IMR-90 (cell line): Measurements from ENCODE around the gene ATG5. TPM values are rescaled to one million over a fixed set of nuclear protein-coding genes. Genes with fewer than 3 reads are reported as not detected.

Experiments used
- ATAC-seq: fragments of 200-7000 bp; cut with Tn5 transposase; 2 replicates; pipeline ENCODE4 v1.9.1; 2020; ENCODE audit warnings: low read depth, mild to moderate bottlenecking, moderate library complexity
- BruUV-seq: library from RNA; stranded (reverse); fragments of 400-500 nt; replicated peaks from 2 replicates; lab custom pipeline; 2021; lab: Mats Ljungman, UMichigan
- CTCF ChIA-PET: fragments of 300-600 bp; formaldehyde crosslinking; extraction: SDS; loops from one replicate; lab custom pipeline; 2021; ENCODE audit warnings: antibody characterized with exemption; lab: Yijun Ruan, JAX
- POLR2A ChIA-PET: fragments of 300-600 bp; sonication (Branson Sonifier 250); formaldehyde crosslinking; loops from one replicate; lab custom pipeline; 2022; ENCODE audit warnings: antibody characterized with exemption; ENCODE audit not compliant: unreplicated experiment; lab: Charles Lee
- DNase-seq: peaks from one replicate; pipeline ENCODE4 v3.0.0; 2013
- H2AFZ ChIP-seq: replicated peaks from 2 replicates; pipeline ENCODE3; 2013; ENCODE audit warnings: low read length, mild to moderate bottlenecking; ENCODE audit not compliant: poor library complexity
- H2AK5ac ChIP-seq: 2 replicates; pipeline ENCODE4 v1.6.1; 2013; ENCODE audit warnings: low read depth, low read length, inconsistent platforms
- H2AK9ac ChIP-seq: replicated peaks from 2 replicates; pipeline ENCODE3; 2013; ENCODE audit warnings: mild to moderate bottlenecking, low read depth, low read length, moderate library complexity; ENCODE audit not compliant: poor library complexity
- H2BK120ac ChIP-seq: 2 replicates; pipeline ENCODE4 v1.6.1; 2013; ENCODE audit warnings: low read depth, low read length, inconsistent platforms
- H2BK15ac ChIP-seq: 3 replicates; pipeline ENCODE4 v1.6.1; 2013; ENCODE audit warnings: low read depth, low read length, inconsistent platforms
- H2BK20ac ChIP-seq: 2 replicates; pipeline ENCODE4 v1.6.1; 2013; ENCODE audit warnings: low read depth, mild to moderate bottlenecking, inconsistent platforms, low read length, moderate library complexity
- H2BK5ac ChIP-seq: 2 replicates; pipeline ENCODE4 v1.6.1; 2013; ENCODE audit warnings: mild to moderate bottlenecking, low read depth, low read length, inconsistent platforms; ENCODE audit not compliant: poor library complexity, severe bottlenecking
- H3K14ac ChIP-seq: replicated peaks from 2 replicates; pipeline ENCODE4 v1.6.1; 2013; ENCODE audit warnings: low read depth, low read length, inconsistent platforms
- H3K18ac ChIP-seq: 2 replicates; pipeline ENCODE4 v1.6.1; 2013; ENCODE audit warnings: low read depth, low read length, control low read depth
- H3K23ac ChIP-seq: 2 replicates; pipeline ENCODE4 v1.6.1; 2013; ENCODE audit warnings: low read depth, low read length, inconsistent platforms
- H3K27ac ChIP-seq: 2 replicates; pipeline ENCODE4 v1.5.1; 2013; ENCODE audit warnings: mild to moderate bottlenecking, control low read depth, low read length; ENCODE audit not compliant: insufficient read depth
- H3K27me3 ChIP-seq: 2 replicates; pipeline ENCODE4 v1.6.1; 2013; ENCODE audit warnings: low read length; ENCODE audit not compliant: control insufficient read depth, insufficient read depth
- H3K36me3 ChIP-seq: 2 replicates; pipeline ENCODE4 v1.6.1; 2013; ENCODE audit warnings: low read length, mixed read lengths; ENCODE audit not compliant: control insufficient read depth, insufficient read depth
- H3K4ac ChIP-seq: 2 replicates; pipeline ENCODE4 v1.6.1; 2013; ENCODE audit warnings: low read depth, low read length, inconsistent platforms
- H3K4me1 ChIP-seq: 2 replicates; pipeline ENCODE4 v1.6.1; 2013; ENCODE audit warnings: low read length, mixed read lengths; ENCODE audit not compliant: control insufficient read depth, insufficient read depth
- H3K4me2 ChIP-seq: 2 replicates; pipeline ENCODE4 v1.6.1; 2013; ENCODE audit warnings: low read depth, mild to moderate bottlenecking, control low read depth, low read length, moderate library complexity
- H3K4me3 ChIP-seq: 2 replicates; pipeline ENCODE4 v1.5.1; 2013; ENCODE audit warnings: low read depth, mild to moderate bottlenecking, control low read depth, low read length, moderate library complexity; ENCODE audit not compliant: insufficient read depth
- H3K56ac ChIP-seq: 2 replicates; pipeline ENCODE4 v1.6.1; 2013; ENCODE audit warnings: low read length, inconsistent platforms; ENCODE audit not compliant: insufficient read depth; ENCODE audit errors: extremely low read depth
- H3K79me1 ChIP-seq, 2 experiments: 2 replicates each; pipeline ENCODE4 v1.6.1; 2013; ENCODE audit warnings: low read length in 2 of 2, inconsistent platforms in 1 of 2, low read depth in 1 of 2
- H3K9ac ChIP-seq: 2 replicates; pipeline ENCODE4 v1.6.1; 2013; ENCODE audit warnings: low read depth, low read length, control low read depth
- H3K9me1 ChIP-seq: 2 replicates; pipeline ENCODE4 v1.6.1; 2013; ENCODE audit warnings: low read length, inconsistent platforms; ENCODE audit not compliant: insufficient read depth
- H3K9me3 ChIP-seq: 2 replicates; pipeline ENCODE4 v1.6.1; 2013; ENCODE audit warnings: low read length; ENCODE audit not compliant: control insufficient read depth, insufficient read depth
- H4K20me1 ChIP-seq: 2 replicates; pipeline ENCODE4 v1.6.1; 2013; ENCODE audit warnings: low read length, inconsistent platforms; ENCODE audit not compliant: insufficient read depth
- H4K5ac ChIP-seq: 2 replicates; pipeline ENCODE4 v1.6.1; 2013; ENCODE audit warnings: mild to moderate bottlenecking, low read depth, low read length, control low read depth
- H4K8ac ChIP-seq, 2 experiments: 2 replicates each; pipeline ENCODE4 v1.6.1; 2013; ENCODE audit warnings: low read depth in 2 of 2, low read length in 2 of 2, control low read depth in 1 of 2, inconsistent platforms in 1 of 2
- H4K91ac ChIP-seq: 2 replicates; pipeline ENCODE4 v1.6.1; 2013; ENCODE audit warnings: low read depth, low read length, inconsistent platforms; ENCODE audit not compliant: insufficient read depth
- BHLHE40 ChIP-seq: fragments of 150-350 bp; IDR thresholded peaks from 2 replicates; pipeline ENCODE4 v1.6.1; 2016; ENCODE audit warnings: mild to moderate bottlenecking, low read depth, low read length
- CEBPB ChIP-seq: IDR thresholded peaks from 2 replicates; pipeline ENCODE4 v1.6.1; 2012; ENCODE audit warnings: low read depth, low read length, improper control_type of control experiment
- CHD1 ChIP-seq: IDR thresholded peaks from 2 replicates; pipeline ENCODE4 v1.6.1; 2012; ENCODE audit warnings: low read depth, low read length, improper control_type of control experiment
- CTCF ChIP-seq: conservative IDR thresholded peaks from 2 replicates; pipeline ENCODE4 v1.5.1; 2012; ENCODE audit warnings: mild to moderate bottlenecking, low read depth, low read length, improper control_type of control experiment
- FOS ChIP-seq: fragments of 150-350 bp; IDR thresholded peaks from 2 replicates; pipeline ENCODE4 v1.6.1; 2016; ENCODE audit warnings: low read depth, low read length
- MAFK ChIP-seq: IDR thresholded peaks from 2 replicates; pipeline ENCODE4 v1.6.1; 2012; ENCODE audit warnings: low read depth, low read length, improper control_type of control experiment
- NFE2L2 ChIP-seq: fragments of 150-350 bp; IDR thresholded peaks from 2 replicates; pipeline ENCODE4 v1.6.1; 2016; ENCODE audit warnings: low read depth, mild to moderate bottlenecking, low read length
- POLR2A ChIP-seq: IDR thresholded peaks from 2 replicates; pipeline ENCODE4 v1.6.1; 2012; ENCODE audit warnings: mild to moderate bottlenecking, low read depth, low read length
- RFX5 ChIP-seq: IDR thresholded peaks from 2 replicates; pipeline ENCODE4 v1.8.0; 2012; ENCODE audit warnings: low read depth, mild to moderate bottlenecking, low read length, moderate library complexity
- USF2 ChIP-seq: fragments of 150-350 bp; IDR thresholded peaks from 2 replicates; pipeline ENCODE4 v1.6.1; 2017; ENCODE audit warnings: mild to moderate bottlenecking, antibody characterized with exemption, low read length, low read depth
- WGBS, 2 experiments: methylation state at CpG; one replicate each; pipeline versions ENCODE4 v1.1.5 to v1.1.7; 2013; ENCODE audit warnings: missing lambda C conversion rate in 2 of 2; ENCODE audit not compliant: insufficient read length in 1 of 2; ENCODE audit errors: extremely low coverage in 2 of 2; 5-methylcytosine and 5-hydroxymethylcytosine counted together
- dilution Hi-C: fragments of 300-500 bp; cut with HindIII; formaldehyde crosslinking; loops from one replicate; pipeline ENCODE4 v1.14.3; 2018; ENCODE audit warnings: low sequenced_read_pairs; ENCODE audit not compliant: unreplicated experiment
- in situ Hi-C: fragments of 300-500 bp; cut with MboI; formaldehyde crosslinking; loops from 3 replicates; pipeline ENCODE4 v1.14.3; 2019; ENCODE audit warnings: low sequenced_read_pairs, inconsistent platforms, mixed read lengths
- intact Hi-C: fragments of 100-400 bp; cut with micrococcal nuclease; formaldehyde crosslinking; loops from 2 replicates; pipeline ENCODE4 v1.10.0; 2022
- polyA plus RNA-seq, 3 experiments: library from polyadenylated mRNA; depleted of rRNA; stranded (reverse); fragments of >200 nt; gene quantifications; 2 replicates each; pipeline ENCODE4 v1.2.3, GENCODE V29; 2012; ENCODE audit warnings: low replicate concordance in 1 of 3
- total RNA-seq: library from RNA; depleted of rRNA; stranded (reverse); fragments of >200 nt; gene quantifications from 2 replicates; pipeline ENCODE4 v1.2.3, GENCODE V29; 2012

The ATG5 gene
- total and polyA plus RNA-seq, 2 of the 4 experiments (the other 2 are of a cell fraction): 13.5 to 28.0 TPM

GRCh38 chr6:106215608-106216007, 110.0 kb downstream of the ATG5 start:
- ChIA-PET POLR2A (no interaction called here), CTCF (interaction anchor here (0.7 to 1.2 kb wide), 2 partner anchors 7 to 16 kb away, joined by 3 read pairs; no protein-coding TSS in a partner anchor)
- Histone ChIP-seq H2AK5ac (no peak overlapping the region), H3K27ac (no peak overlapping the region), H3K9ac (no peak overlapping the region), H3K27me3 (no peaks in the 10 kb centered on the region), H3K9me3 (no peaks in the 10 kb centered on the region), H3K56ac (no peak overlapping the region), H3K4ac (no peak overlapping the region), H4K91ac (no peak overlapping the region), H4K5ac (no peak overlapping the region), H3K4me3 (no peak overlapping the region), H4K8ac (no peak overlapping the region), H2BK120ac (no peak overlapping the region), H2BK20ac (no peak overlapping the region), H2BK5ac (peak overlapping the region; percentile 11), H4K20me1 (no peaks in the 10 kb centered on the region), H3K18ac (no peak overlapping the region), H3K79me1 (peaks cover 8 to 16% of the 10 kb centered on the region in 2 experiments), H3K4me2 (no peak overlapping the region), H2AK9ac (no peak overlapping the region), H2BK15ac (no peak overlapping the region), H3K23ac (no peak overlapping the region), H3K9me1 (no peaks in the 10 kb centered on the region; the same call in 1 of the 2 replicates), H3K36me3 (no peaks in the 10 kb centered on the region), H3K4me1 (peaks cover 2% of the 10 kb centered on the region; the same call in 1 of the 2 replicates), H3K14ac (no peak overlapping the region), H2AFZ (no peak overlapping the region)
- intact Hi-C loops (no loop called here), in situ Hi-C loops (no loop called here), dilution Hi-C loops (no loop called here)
- WGBS, 2 experiments: no CpG with 5 or more reads among the region's 3 CpGs
- no peak for DNase-seq
- BruUV-seq: no TSS peak
- TF ChIP-seq NFE2L2 (no peak), CTCF (no peak), RFX5 (no peak), POLR2A (no peak), CEBPB (no peak), USF2 (no peak), BHLHE40 (no peak), CHD1 (no peak), MAFK (no peak), FOS (no peak)
- ATAC-seq: no peak
